Ramos (cell line): ENCODE measurements around the gene ACP3.

Source experiments
- in situ Hi-C: fragments of 300-500 bp; cut with MboI; formaldehyde crosslinking; loops from one replicate; pipeline ENCODE4 v1.14.3; 2022; ENCODE audit warnings: low sequenced_read_pairs; ENCODE audit not compliant: unreplicated experiment

Gene ACP3

GRCh38 chr3:132399054-132399929 is 82.1 kb downstream of the ACP3 start:
- in situ Hi-C loops, result loop anchor here (25.0 kb wide), 1 partner anchor 1362 kb away; the partner anchor contains the start of genes ASTE1 and NEK11

DNA sequence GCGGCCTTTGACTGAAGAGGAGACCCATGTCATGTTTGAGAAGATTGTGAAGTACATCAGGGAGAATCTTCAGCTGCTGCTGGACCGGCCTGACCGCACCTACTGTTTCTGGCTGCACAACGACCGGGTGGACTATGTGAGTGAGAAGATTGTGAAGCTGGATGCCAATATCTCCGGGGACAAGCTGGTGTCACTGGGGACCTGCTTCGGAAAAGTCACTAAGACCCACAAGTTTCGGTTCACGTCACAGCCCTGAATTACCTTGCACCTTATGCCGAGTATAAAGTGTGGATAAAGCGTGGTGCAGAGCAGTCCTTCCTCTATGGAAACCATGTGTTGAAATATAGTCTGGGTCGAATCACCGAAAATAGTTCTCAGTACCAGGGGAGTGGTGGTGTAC is 84.0 kb downstream of the ACP3 start:
- in situ Hi-C loops, result no loop called here

- in situ Hi-C loops, result no loop called here
These were observed 87.1 kb downstream of the ACP3 start for GRCh38 chr3:132404276-132404675.

DNA sequence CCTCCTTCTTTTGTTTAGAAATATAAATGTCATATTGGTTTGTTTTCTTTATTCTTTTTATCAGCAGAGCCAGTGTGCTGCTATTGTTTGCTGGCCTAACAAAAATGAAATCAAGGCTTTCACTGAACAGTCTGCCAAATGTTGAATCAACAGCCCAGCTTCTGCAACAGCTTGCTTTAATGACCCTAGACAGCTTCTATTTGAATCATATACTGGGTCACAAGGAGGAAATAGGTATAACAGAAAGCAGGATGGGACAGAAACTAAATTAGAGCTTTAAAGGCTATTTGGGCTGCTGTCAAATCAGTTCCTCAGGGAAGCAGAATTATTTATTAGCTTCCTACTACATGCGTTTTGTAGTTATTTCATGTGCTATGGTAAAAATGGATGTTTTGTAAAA is 88.0 kb downstream of the ACP3 start:
- in situ Hi-C loops, result no loop called here

- in situ Hi-C loops, result no loop called here
These were observed 88.5 kb downstream of the ACP3 start for GRCh38 chr3:132405609-132406299.

DNA sequence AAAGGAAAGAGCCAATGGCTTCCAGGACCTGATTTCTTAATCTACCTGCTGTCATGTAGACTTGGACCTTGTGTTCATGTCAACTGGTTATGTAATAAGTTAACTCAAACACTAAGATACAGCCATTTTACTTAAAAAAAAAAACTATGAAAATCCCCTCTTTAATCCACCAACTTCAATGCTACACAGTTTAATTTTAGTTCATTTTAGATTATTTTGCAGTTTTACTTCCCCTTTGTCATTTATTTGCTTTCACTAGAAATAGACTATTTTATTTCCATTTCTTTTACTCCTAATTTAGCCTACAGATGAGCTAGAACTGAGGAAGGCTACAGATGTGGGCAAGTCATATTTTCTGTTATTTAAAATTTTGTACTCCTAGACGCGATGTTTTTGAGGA is 89.4 kb downstream of the ACP3 start:
- in situ Hi-C loops, result no loop called here

GRCh38 chr3:132407025-132407424 is 89.8 kb downstream of the ACP3 start:
- in situ Hi-C loops, result no loop called here
